ENCODE measurements around the gene USP7.

DNA sequence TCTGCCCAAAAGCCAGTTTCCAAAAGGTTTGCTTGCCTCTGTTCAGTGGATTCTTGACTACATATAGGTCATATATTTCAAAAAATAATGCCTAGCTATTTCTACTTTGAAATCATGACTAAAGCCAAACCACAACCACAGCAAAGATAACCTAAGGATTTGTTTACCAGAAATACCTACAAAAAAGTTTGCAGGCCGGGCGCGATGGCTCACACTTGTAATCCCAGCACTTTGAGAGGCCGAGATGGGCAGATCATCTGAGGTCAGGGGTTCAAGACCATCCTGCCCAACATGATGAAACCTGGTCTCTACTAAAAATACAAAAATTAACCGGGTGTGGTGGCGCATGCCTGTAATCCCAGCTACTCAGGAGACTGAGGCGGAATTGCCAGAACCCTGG, 110.1 kb downstream of the USP7 start:
- TF ChIP-seq, protein P1, sequence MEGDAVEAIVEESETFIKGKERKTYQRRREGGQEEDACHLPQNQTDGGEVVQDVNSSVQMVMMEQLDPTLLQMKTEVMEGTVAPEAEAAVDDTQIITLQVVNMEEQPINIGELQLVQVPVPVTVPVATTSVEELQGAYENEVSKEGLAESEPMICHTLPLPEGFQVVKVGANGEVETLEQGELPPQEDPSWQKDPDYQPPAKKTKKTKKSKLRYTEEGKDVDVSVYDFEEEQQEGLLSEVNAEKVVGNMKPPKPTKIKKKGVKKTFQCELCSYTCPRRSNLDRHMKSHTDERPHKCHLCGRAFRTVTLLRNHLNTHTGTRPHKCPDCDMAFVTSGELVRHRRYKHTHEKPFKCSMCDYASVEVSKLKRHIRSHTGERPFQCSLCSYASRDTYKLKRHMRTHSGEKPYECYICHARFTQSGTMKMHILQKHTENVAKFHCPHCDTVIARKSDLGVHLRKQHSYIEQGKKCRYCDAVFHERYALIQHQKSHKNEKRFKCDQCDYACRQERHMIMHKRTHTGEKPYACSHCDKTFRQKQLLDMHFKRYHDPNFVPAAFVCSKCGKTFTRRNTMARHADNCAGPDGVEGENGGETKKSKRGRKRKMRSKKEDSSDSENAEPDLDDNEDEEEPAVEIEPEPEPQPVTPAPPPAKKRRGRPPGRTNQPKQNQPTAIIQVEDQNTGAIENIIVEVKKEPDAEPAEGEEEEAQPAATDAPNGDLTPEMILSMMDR (IDR thresholded peaks at IDR 0.05), result no peak
- TF ChIP-seq POLR2A (IDR thresholded peaks at IDR 0.05), result no peak
- no peak for TF ChIP-seq POLR2AphosphoS5 (IDR thresholded peaks at IDR 0.05)
- TF ChIP-seq EP300 (IDR thresholded peaks at IDR 0.05), result no peak

All from upper lobe of left lung (tissue), 4 donors.